Left lung (tissue), 10 donors: Measurements from ENCODE around the gene GBP3. TPM values are rescaled to one million over a fixed set of nuclear protein-coding genes. Genes with fewer than 3 reads are reported as not detected.
A peak's percentile ranks its signal among the peaks of the same experiment; 100 is the strongest.

ENCODE experiments used
- ATAC-seq: fragments of 200-7000 bp; cut with Tn5 transposase; one replicate; pipeline ENCODE4 v1.9.1; 2020; ENCODE audit warnings: moderate library complexity
- DNase-seq, 4 donors: peaks; one replicate each; pipeline ENCODE4 v3.0.0-alpha.2; 2013 to 2020
- H3K27ac ChIP-seq, 2 donors: fragments of 200-600 bp; sonication (generic) in 1 of 2; one replicate each; pipeline versions ENCODE4 v1.5.0 to v1.8.0; 2020 to 2021
- H3K27me3 ChIP-seq, 2 donors: fragments of 200-600 bp; sonication (generic) in 1 of 2; one replicate each; pipeline versions ENCODE4 v1.5.0 to v1.8.0; 2020 to 2021
- H3K36me3 ChIP-seq, 2 donors: fragments of 200-600 bp; sonication (generic) in 1 of 2; one replicate each; pipeline versions ENCODE4 v1.5.0 to v1.8.0; 2020 to 2021
- H3K4me1 ChIP-seq, 2 donors: fragments of 200-600 bp; one replicate each; pipeline ENCODE4 v1.8.0; 2021
- H3K4me3 ChIP-seq, 2 donors: fragments of 200-600 bp; sonication (generic) in 1 of 2; one replicate each; pipeline versions ENCODE4 v1.5.0 to v1.8.0; 2020 to 2021; ENCODE audit warnings: mild to moderate bottlenecking in 1 of 2
- H3K9me3 ChIP-seq, 2 donors: fragments of 200-600 bp; sonication (generic) in 1 of 2; one replicate each; pipeline versions ENCODE4 v1.5.0 to v1.8.0; 2020 to 2021
- intact Hi-C, 2 donors: fragments of 100-400 bp; cut with DNase I; formaldehyde crosslinking; loops; one replicate each; pipeline versions ENCODE4 v1.11.2 to v1.14.2; 2022
- polyA plus RNA-seq, 6 donors: library from polyadenylated mRNA; unstranded; fragments of 120-200 nt; gene quantifications; one replicate each; pipeline ENCODE4 v1.2.1, GENCODE V29; 2013; ENCODE audit not compliant: insufficient read length in 6 of 6
- total RNA-seq, 2 donors: library from RNA; stranded (reverse); fragmentation: NEBNext Ultra II Directional; extraction: Animal tissue kit (Norgen Biotek cat#: 25700); gene quantifications; one replicate each; pipeline ENCODE4 v1.2.1, GENCODE V29; 2021
- TF ChIP-seq, protein P1 (sequence below), 2 donors: fragments of 200-600 bp; sonication (generic) in 1 of 2; IDR thresholded peaks; one replicate each; pipeline versions ENCODE4 v1.5.0 to v1.8.0; 2021; ENCODE audit warnings: antibody characterized with exemption in 2 of 2
- donor health status: DM: no; HTN: yes; CAD: no.
- donor health status: DM: no; HTN: no; CAD: no.

The GBP3 gene
- total and polyA plus RNA-seq, 8 donors: 8.5 to 32.6 (median 14.3) TPM

DNA sequence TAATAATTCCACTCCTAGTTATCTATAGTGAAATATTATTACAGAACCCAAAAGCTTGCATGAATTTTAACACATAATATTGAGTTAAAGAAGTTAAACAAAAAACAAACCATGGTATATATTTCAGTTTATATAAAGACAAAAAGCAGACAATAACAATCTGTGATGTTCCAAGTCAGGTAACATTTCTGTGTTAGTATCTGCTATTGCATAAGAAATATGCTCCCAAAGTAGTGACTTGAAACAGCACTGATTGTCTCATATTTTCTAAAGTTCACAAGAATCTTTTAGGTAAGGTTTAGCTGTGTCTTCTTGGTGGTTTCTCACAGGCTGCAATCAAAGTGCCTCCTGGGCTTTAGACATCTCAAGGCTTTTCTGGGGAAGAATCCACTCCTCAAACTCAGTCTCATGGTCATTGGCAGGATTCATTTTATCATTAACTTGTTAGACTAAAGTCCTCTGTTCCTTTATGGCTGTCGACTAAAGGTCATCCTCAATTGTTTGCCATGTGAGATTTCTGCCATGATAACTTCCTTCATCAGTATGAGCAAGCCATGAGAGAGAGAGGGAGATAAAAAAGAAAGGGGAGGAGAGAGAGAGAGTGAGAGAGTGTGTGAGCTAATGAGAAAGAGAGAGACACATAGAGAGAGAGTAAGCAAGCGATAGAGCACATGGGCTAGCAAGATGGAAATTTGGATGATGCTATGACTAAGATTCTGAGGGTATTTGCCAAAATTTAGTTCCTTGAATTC lies 22.5 kb upstream of the GBP3 start:
- ATAC-seq (no peak), DNase-seq (no peak)
- Histone ChIP-seq H3K27me3 (no peaks in the 10 kb centered on the region), H3K9me3 (peaks cover 0 to 11% of the 10 kb centered on the region in 2 donors), H3K36me3 (peaks cover 0 to 22% of the 10 kb centered on the region in 2 donors), H3K4me1 (peaks cover 0 to 6% of the 10 kb centered on the region in 2 donors), H3K27ac (no peak overlapping the region), H3K4me3 (no peak overlapping the region)
- TF ChIP-seq, protein P1, sequence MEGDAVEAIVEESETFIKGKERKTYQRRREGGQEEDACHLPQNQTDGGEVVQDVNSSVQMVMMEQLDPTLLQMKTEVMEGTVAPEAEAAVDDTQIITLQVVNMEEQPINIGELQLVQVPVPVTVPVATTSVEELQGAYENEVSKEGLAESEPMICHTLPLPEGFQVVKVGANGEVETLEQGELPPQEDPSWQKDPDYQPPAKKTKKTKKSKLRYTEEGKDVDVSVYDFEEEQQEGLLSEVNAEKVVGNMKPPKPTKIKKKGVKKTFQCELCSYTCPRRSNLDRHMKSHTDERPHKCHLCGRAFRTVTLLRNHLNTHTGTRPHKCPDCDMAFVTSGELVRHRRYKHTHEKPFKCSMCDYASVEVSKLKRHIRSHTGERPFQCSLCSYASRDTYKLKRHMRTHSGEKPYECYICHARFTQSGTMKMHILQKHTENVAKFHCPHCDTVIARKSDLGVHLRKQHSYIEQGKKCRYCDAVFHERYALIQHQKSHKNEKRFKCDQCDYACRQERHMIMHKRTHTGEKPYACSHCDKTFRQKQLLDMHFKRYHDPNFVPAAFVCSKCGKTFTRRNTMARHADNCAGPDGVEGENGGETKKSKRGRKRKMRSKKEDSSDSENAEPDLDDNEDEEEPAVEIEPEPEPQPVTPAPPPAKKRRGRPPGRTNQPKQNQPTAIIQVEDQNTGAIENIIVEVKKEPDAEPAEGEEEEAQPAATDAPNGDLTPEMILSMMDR (IDR thresholded peaks at IDR 0.05): no peak
- intact Hi-C loops: no loop called here

DNA sequence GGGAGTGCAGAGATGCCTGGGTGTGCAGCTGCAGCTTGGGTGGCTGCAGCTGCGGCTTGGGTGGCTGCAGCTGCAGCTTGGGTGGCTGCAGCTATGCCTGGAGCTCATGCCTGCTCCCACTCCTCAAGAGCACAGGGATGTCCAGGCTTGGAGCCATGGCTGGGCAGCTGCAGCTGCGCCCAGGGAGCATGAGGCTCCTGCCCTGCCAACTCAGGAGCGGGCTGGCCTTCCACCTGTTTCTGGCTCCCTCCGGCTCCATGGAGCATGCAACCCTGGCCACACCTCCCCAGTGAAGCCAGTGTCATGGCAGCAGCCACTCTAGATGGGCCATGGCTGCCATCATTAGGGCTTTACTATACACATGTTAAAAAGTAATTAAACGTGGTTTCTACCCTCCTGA lies 21.3 kb upstream of the GBP3 start:
- ATAC-seq: no peak
- TF ChIP-seq, protein P1 (IDR thresholded peaks at IDR 0.05): no peak
- no peak overlapping the region for H3K4me3 ChIP-seq
- no peaks in the 10 kb centered on the region for H3K27me3 ChIP-seq
- intact Hi-C loops: no loop called here
- H3K4me1 ChIP-seq: peaks cover 0 to 6% of the 10 kb centered on the region in 2 donors
- peak in 1 of 4 donors; percentile 53 for DNase-seq
- peaks cover 0 to 12% of the 10 kb centered on the region in 2 donors for H3K36me3 ChIP-seq
- no peak overlapping the region for H3K27ac ChIP-seq
- peaks cover 0 to 11% of the 10 kb centered on the region in 2 donors for H3K9me3 ChIP-seq

DNA sequence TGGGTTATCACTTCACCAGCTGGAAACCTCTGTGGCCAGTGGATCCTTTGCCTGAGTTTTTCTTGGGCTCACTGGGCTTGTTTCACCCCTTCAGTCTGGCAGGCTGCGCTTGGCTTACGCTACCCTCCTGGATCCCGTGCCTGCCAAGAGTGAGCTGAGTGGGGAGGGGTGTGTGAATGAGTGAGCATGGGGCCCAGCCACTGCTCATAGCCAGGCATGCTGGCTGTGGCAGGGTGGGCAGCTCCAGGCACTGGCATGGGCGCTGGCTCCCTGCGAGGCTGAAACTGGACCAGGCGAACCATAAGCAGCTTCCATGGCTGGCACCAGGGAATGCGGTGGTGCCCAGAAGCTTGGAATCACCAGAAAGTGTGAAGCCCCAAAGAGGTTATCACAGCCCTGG lies 19.8 kb upstream of the GBP3 start:
- peak in 1 of 4 donors; percentile 48 for DNase-seq
- no peak for ATAC-seq
- Histone ChIP-seq H3K27me3 (no peaks in the 10 kb centered on the region), H3K27ac (no peak overlapping the region), H3K4me3 (no peak overlapping the region), H3K36me3 (peaks cover 0 to 6% of the 10 kb centered on the region in 2 donors), H3K4me1 (peaks cover 0 to 6% of the 10 kb centered on the region in 2 donors), H3K9me3 (peaks cover 0 to 11% of the 10 kb centered on the region in 2 donors)
- TF ChIP-seq, protein P1 (IDR thresholded peaks at IDR 0.05): no peak
- intact Hi-C loops: no loop called here

DNA sequence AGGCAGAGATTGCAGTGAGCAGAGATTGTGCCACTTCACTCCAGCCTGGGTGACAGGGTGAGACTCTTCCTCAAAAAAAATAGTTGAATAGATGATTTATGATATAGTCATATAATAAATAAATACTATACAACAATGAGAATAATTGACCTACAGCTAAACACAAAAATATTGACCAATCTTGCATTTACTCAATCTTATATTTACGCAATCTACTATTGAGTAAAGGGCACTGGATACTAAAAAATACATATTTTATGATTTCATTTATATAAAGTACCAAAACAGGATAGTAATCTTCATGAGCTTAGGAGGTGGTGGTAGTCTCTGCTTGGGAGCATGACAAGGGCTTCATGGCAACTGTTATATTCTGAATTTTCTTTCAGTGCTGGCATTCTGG lies 19.1 kb upstream of the GBP3 start:
- peaks cover 0 to 11% of the 10 kb centered on the region in 2 donors for H3K9me3 ChIP-seq
- no peaks in the 10 kb centered on the region for H3K27me3 ChIP-seq
- DNase-seq (no peak), ATAC-seq (no peak)
- TF ChIP-seq, protein P1 (IDR thresholded peaks at IDR 0.05): no peak
- H3K4me1 ChIP-seq: peaks cover 0 to 6% of the 10 kb centered on the region in 2 donors
- H3K4me3 ChIP-seq: no peak overlapping the region
- H3K36me3 ChIP-seq: peaks cover 0 to 6% of the 10 kb centered on the region in 2 donors
- intact Hi-C loops: no loop called here
- no peak overlapping the region for H3K27ac ChIP-seq

DNA sequence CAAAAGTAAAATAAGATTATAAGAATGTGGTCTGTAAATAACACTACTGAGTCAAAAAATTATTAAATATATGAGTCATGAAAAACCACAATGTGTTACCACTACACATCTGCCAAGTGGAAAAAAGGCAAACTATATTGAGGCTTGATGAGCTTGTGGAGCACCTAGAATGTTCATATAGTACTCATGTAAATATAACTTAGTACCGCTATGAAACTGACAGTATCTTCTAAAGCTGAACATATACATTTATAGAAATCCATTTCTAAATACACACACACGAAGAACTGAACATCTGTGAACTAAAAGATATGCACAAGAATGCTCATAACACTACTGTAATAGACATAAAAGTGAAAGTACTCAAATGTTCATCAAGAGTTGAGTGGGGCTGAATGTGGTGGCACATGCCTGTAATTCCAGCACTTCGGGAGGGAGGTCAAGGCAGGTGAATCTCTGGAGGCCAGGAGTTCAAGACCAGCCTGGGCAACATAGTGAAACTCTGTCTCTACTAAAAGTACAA lies 18.5 kb upstream of the GBP3 start:
- Histone ChIP-seq H3K4me3 (no peak overlapping the region), H3K4me1 (peaks cover 0 to 6% of the 10 kb centered on the region in 2 donors), H3K27me3 (no peaks in the 10 kb centered on the region), H3K9me3 (peaks cover 0 to 11% of the 10 kb centered on the region in 2 donors), H3K27ac (no peak overlapping the region), H3K36me3 (peaks cover 0 to 6% of the 10 kb centered on the region in 2 donors)
- DNase-seq: no peak
- TF ChIP-seq, protein P1 (IDR thresholded peaks at IDR 0.05): no peak
- intact Hi-C loops: no loop called here
- ATAC-seq: peak; percentile 49
